ENCODE data around the gene PACC1.

Gene PACC1

DNA sequence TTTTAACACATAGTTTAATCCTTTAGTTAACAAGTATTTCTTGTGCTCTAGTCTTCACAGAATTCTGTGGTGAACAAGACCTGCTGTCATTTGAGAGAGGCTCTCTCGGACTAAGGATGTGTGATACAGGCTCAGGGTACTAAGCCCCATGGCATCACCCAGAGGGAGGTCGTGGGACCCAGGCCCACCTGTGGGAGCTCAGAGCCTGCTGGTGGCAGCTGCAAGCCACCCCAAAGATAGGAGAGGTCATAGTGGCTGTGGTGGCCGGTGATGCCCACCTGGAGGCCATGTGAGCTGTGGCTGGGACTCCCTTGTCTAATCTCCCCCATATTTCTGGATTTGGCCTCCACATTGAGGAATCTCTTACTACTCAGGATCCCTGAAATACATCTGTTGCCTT, 40.1 kb upstream of the PACC1 start:
- DNase-seq (no peak), ATAC-seq (ENCODE audit: insufficient read depth, low read depth) (no peak)
- no peak for TF ChIP-seq CTCF (IDR thresholded peaks at IDR 0.05; ENCODE audit: borderline replicate concordance, extremely low read depth, low read length, poor library complexity, severe bottlenecking)
- no peak for TF ChIP-seq EZH2 (IDR thresholded peaks at IDR 0.05; ENCODE audit: borderline replicate concordance, low read depth, low read length, severe bottlenecking)
- H3K4me2 ChIP-seq (ENCODE audit: insufficient read depth, low read length) = no peak overlapping the region
- H3K9ac ChIP-seq (ENCODE audit: low read depth, low read length) = no peak overlapping the region
- H4K20me1 ChIP-seq (ENCODE audit: insufficient read depth, low read length) = no peaks in the 10 kb centered on the region
- no peaks in the 10 kb centered on the region for H3K9me3 ChIP-seq (ENCODE audit: insufficient read depth, low read length, severe bottlenecking)
- no peak overlapping the region for H3K4me3 ChIP-seq (ENCODE audit: low read depth in 1 of 2, low read length in 2 of 2)
- H3K79me2 ChIP-seq (ENCODE audit: insufficient read depth, low read length) = no peaks in the 10 kb centered on the region
- H2AFZ ChIP-seq (ENCODE audit: low read depth, low read length) = no peak overlapping the region
- no peak overlapping the region for H3K27ac ChIP-seq (ENCODE audit: low read length)
- peaks cover 17% of the 10 kb centered on the region for H3K4me1 ChIP-seq (ENCODE audit: insufficient read depth, low read length)
- no peaks in the 10 kb centered on the region for H3K27me3 ChIP-seq (ENCODE audit: insufficient read depth, low read length, poor library complexity)
- no peaks in the 10 kb centered on the region for H3K36me3 ChIP-seq (ENCODE audit: insufficient read depth, low read length)

- H4K20me1 ChIP-seq (ENCODE audit: insufficient read depth, low read length) = no peaks in the 10 kb centered on the region
These were observed 38.6 kb upstream of the PACC1 start for GRCh38 chr1:212453156-212453857.

GRCh38 chr1:212452323-212453155, 37.9 kb upstream of the PACC1 start:
- Histone ChIP-seq H3K9ac (ENCODE audit: low read depth, low read length) (no peak overlapping the region), H3K79me2 (ENCODE audit: insufficient read depth, low read length) (no peaks in the 10 kb centered on the region), H3K4me2 (ENCODE audit: insufficient read depth, low read length) (no peak overlapping the region), H3K4me3 (ENCODE audit: low read depth in 1 of 2, low read length in 2 of 2) (no peak overlapping the region), H3K27me3 (ENCODE audit: insufficient read depth, low read length, poor library complexity) (no peaks in the 10 kb centered on the region), H3K4me1 (ENCODE audit: insufficient read depth, low read length) (peaks cover 4% of the 10 kb centered on the region), H2AFZ (ENCODE audit: low read depth, low read length) (no peak overlapping the region), H3K9me3 (ENCODE audit: insufficient read depth, low read length, severe bottlenecking) (no peaks in the 10 kb centered on the region), H3K36me3 (ENCODE audit: insufficient read depth, low read length) (no peaks in the 10 kb centered on the region), H4K20me1 (ENCODE audit: insufficient read depth, low read length) (no peaks in the 10 kb centered on the region), H3K27ac (ENCODE audit: low read length) (no peak overlapping the region)
- TF ChIP-seq CTCF (IDR thresholded peaks at IDR 0.05; ENCODE audit: borderline replicate concordance, extremely low read depth, low read length, poor library complexity, severe bottlenecking) (no peak), EZH2 (IDR thresholded peaks at IDR 0.05; ENCODE audit: borderline replicate concordance, low read depth, low read length, severe bottlenecking) (no peak)
- ATAC-seq (ENCODE audit: insufficient read depth, low read depth) = no peak
- no peak for DNase-seq

More at GRCh38 chr1:212453156-212453857, 38.6 kb upstream of the PACC1 start:
- Histone ChIP-seq H3K27ac (ENCODE audit: low read length) (no peak overlapping the region), H3K4me1 (ENCODE audit: insufficient read depth, low read length) (peaks cover 8% of the 10 kb centered on the region), H3K4me3 (ENCODE audit: low read depth in 1 of 2, low read length in 2 of 2) (no peak overlapping the region), H3K79me2 (ENCODE audit: insufficient read depth, low read length) (no peaks in the 10 kb centered on the region), H2AFZ (ENCODE audit: low read depth, low read length) (no peak overlapping the region), H3K27me3 (ENCODE audit: insufficient read depth, low read length, poor library complexity) (no peaks in the 10 kb centered on the region), H3K9ac (ENCODE audit: low read depth, low read length) (no peak overlapping the region), H3K36me3 (ENCODE audit: insufficient read depth, low read length) (no peaks in the 10 kb centered on the region), H3K9me3 (ENCODE audit: insufficient read depth, low read length, severe bottlenecking) (no peaks in the 10 kb centered on the region), H3K4me2 (ENCODE audit: insufficient read depth, low read length) (no peak overlapping the region)
- TF ChIP-seq CTCF (IDR thresholded peaks at IDR 0.05; ENCODE audit: borderline replicate concordance, extremely low read depth, low read length, poor library complexity, severe bottlenecking) (no peak), EZH2 (IDR thresholded peaks at IDR 0.05; ENCODE audit: borderline replicate concordance, low read depth, low read length, severe bottlenecking) (no peak)
- DNase-seq (no peak), ATAC-seq (ENCODE audit: insufficient read depth, low read depth) (no peak)
